ENCODE data around the gene CACNB4.

GRCh38 chr2:151973901-151974199, 125.0 kb downstream of the CACNB4 start:
- no peak for TF ChIP-seq POLR2A (IDR thresholded peaks at IDR 0.05)
- no peak for TF ChIP-seq EP300 (IDR thresholded peaks at IDR 0.05; ENCODE audit: low read depth)
- no peak for TF ChIP-seq CTCF (IDR thresholded peaks at IDR 0.05)
- no peak for TF ChIP-seq POLR2AphosphoS5 (IDR thresholded peaks at IDR 0.05)
